H1 (cell line): ENCODE results near the gene MAGI1. TPM values are rescaled to one million over a fixed set of nuclear protein-coding genes. Genes with fewer than 3 reads are reported as not detected.

Experiments used
- CTCF ChIA-PET: fragments of 300-600 bp; sonication (Branson Sonifier 250); formaldehyde crosslinking; loops from one replicate; lab custom pipeline; 2021; ENCODE audit not compliant: partially characterized antibody; lab: Charles Lee
- POLR2A ChIA-PET: fragments of 300-600 bp; sonication (Branson Sonifier 250); formaldehyde crosslinking; loops from one replicate; lab custom pipeline; 2021; ENCODE audit warnings: inconsistent platforms; ENCODE audit not compliant: partially characterized antibody; lab: Charles Lee
- DNase-seq, 2 experiments: peaks; one replicate each; pipeline versions ENCODE4 v3.0.0 to v3.0.0-alpha.2; 2010 to 2022; ENCODE audit warnings: low spot score in 2 of 2, low read depth in 1 of 2, mixed read lengths in 1 of 2
- FAIRE-seq: peaks from 2 replicates; lab custom pipeline; 2011; peaks lifted over from hg19 to GRCh38; lab: Jason Lieb, UNC
- H2AFZ ChIP-seq: 2 replicates; pipeline ENCODE4 v1.8.1; 2012; ENCODE audit warnings: low read length, inconsistent platforms
- H2AK5ac ChIP-seq: 2 replicates; pipeline ENCODE4 v1.6.1; 2013; ENCODE audit warnings: low read depth, low read length
- H2BK120ac ChIP-seq: replicated peaks from 2 replicates; pipeline ENCODE3; 2013; ENCODE audit warnings: low read depth, low read length, inconsistent platforms
- H2BK12ac ChIP-seq: 2 replicates; pipeline ENCODE4 v1.6.1; 2013; ENCODE audit warnings: low read depth, low read length
- H2BK15ac ChIP-seq: 2 replicates; pipeline ENCODE4 v1.6.1; 2013; ENCODE audit warnings: low read length
- H2BK20ac ChIP-seq: 2 replicates; pipeline ENCODE4 v1.6.1; 2013; ENCODE audit warnings: low read length
- H2BK5ac ChIP-seq: 2 replicates; pipeline ENCODE4 v1.6.1; 2013; ENCODE audit warnings: low read depth, low read length
- H3K14ac ChIP-seq: 2 replicates; pipeline ENCODE4 v1.6.1; 2013; ENCODE audit warnings: inconsistent platforms; ENCODE audit not compliant: insufficient read length
- H3K18ac ChIP-seq: 2 replicates; pipeline ENCODE4 v1.6.1; 2013; ENCODE audit warnings: low read length; ENCODE audit errors: extremely low read depth
- H3K23ac ChIP-seq: 2 replicates; pipeline ENCODE4 v1.6.1; 2013; ENCODE audit warnings: inconsistent platforms; ENCODE audit not compliant: insufficient read length
- H3K23me2 ChIP-seq: 2 replicates; pipeline ENCODE4 v1.6.1; 2013; ENCODE audit warnings: low read depth, low read length
- H3K27ac ChIP-seq: 2 replicates; pipeline ENCODE4 v1.6.1; 2011; ENCODE audit warnings: low read depth, low read length, inconsistent platforms
- H3K27me3 ChIP-seq, 4 experiments: replicated peaks in 1 of 4; 1 replicate in 1 of 4; 2 replicates in 3 of 4; pipeline versions ENCODE4 v1.6.1 to v1.8.1; 2011 to 2013; ENCODE audit warnings: low read length in 3 of 4, mild to moderate bottlenecking in 3 of 4, inconsistent platforms in 2 of 4, mixed read lengths in 2 of 4, moderate library complexity in 1 of 4; ENCODE audit not compliant: control insufficient read depth in 3 of 4, insufficient read depth in 3 of 4; ENCODE audit errors: extremely low read depth in 1 of 4
- H3K36me3 ChIP-seq, 4 experiments: 2 replicates each; pipeline versions ENCODE4 v1.6.1 to v1.8.1; 2011 to 2013; ENCODE audit warnings: mild to moderate bottlenecking in 4 of 4, low read length in 3 of 4, moderate library complexity in 2 of 4, control low read depth in 1 of 4, inconsistent platforms in 1 of 4; ENCODE audit not compliant: insufficient read depth in 4 of 4, control insufficient read depth in 2 of 4
- H3K4ac ChIP-seq: replicated peaks from 2 replicates; pipeline ENCODE3; 2013; ENCODE audit warnings: low read length, low read depth, mixed read lengths, inconsistent platforms; ENCODE audit not compliant: insufficient read length
- H3K4me1 ChIP-seq, 4 experiments: replicated peaks in 1 of 4; 1 replicate in 1 of 4; 2 replicates in 3 of 4; pipeline versions ENCODE4 v1.6.1 to v1.8.1; 2011 to 2013; ENCODE audit warnings: low read length in 3 of 4, inconsistent platforms in 2 of 4, mixed read lengths in 1 of 4; ENCODE audit not compliant: insufficient read depth in 4 of 4, control insufficient read depth in 3 of 4
- H3K4me2 ChIP-seq, 2 experiments: 2 replicates each; pipeline versions ENCODE4 v1.6.1 to v1.8.1; 2011 to 2013; ENCODE audit warnings: low read depth in 2 of 2, low read length in 2 of 2, control low read depth in 1 of 2, inconsistent platforms in 1 of 2, mild to moderate bottlenecking in 1 of 2; ENCODE audit not compliant: insufficient read depth in 1 of 2
- H3K4me3 ChIP-seq, 4 experiments: fragments of 200-600, 300-600 bp in 1 of 4; sonication (generic), shearing (Covaris generic), sonication (Bioruptor Twin) in 1 of 4; 2 replicates each; pipeline versions ENCODE4 v1.5.1 to v1.8.1; 2011 to 2016; ENCODE audit warnings: low read length in 4 of 4, low read depth in 3 of 4, control low read depth in 2 of 4, inconsistent platforms in 2 of 4, mild to moderate bottlenecking in 2 of 4, mixed read lengths in 1 of 4, moderate library complexity in 1 of 4; ENCODE audit not compliant: insufficient read depth in 2 of 4; ENCODE audit errors: extremely low read depth in 1 of 4
- H3K56ac ChIP-seq: replicated peaks from 2 replicates; pipeline ENCODE3; 2013; ENCODE audit warnings: low read depth, mild to moderate bottlenecking, mixed read lengths, low read length, inconsistent platforms; ENCODE audit not compliant: insufficient read length
- H3K79me1 ChIP-seq: 2 replicates; pipeline ENCODE4 v1.6.1; 2013; ENCODE audit warnings: low read depth, low read length, control low read depth
- H3K79me2 ChIP-seq, 2 experiments: 2 replicates each; pipeline versions ENCODE4 v1.6.1 to v1.8.1; 2012 to 2013; ENCODE audit warnings: low read length in 2 of 2, mild to moderate bottlenecking in 2 of 2, inconsistent platforms in 1 of 2; ENCODE audit not compliant: insufficient read depth in 2 of 2, control insufficient read depth in 1 of 2
- H3K9ac ChIP-seq, 4 experiments: replicated peaks in 1 of 4; 1 replicate in 1 of 4; 2 replicates in 3 of 4; pipeline versions ENCODE4 v1.6.1 to v1.8.1; 2011 to 2013; ENCODE audit warnings: low read depth in 3 of 4, low read length in 3 of 4, control low read depth in 2 of 4, mild to moderate bottlenecking in 2 of 4, moderate library complexity in 2 of 4, inconsistent platforms in 1 of 4; ENCODE audit errors: extremely low read depth in 1 of 4
- H3K9me3 ChIP-seq, 2 experiments: 2 replicates each; pipeline versions ENCODE4 v1.6.1 to v1.8.1; 2012 to 2013; ENCODE audit warnings: mild to moderate bottlenecking in 2 of 2, moderate library complexity in 2 of 2, control low read depth in 1 of 2, inconsistent platforms in 1 of 2, low read depth in 1 of 2, low read length in 1 of 2, mixed read lengths in 1 of 2; ENCODE audit not compliant: insufficient read depth in 2 of 2
- H4K20me1 ChIP-seq, 2 experiments: replicated peaks in 1 of 2; 2 replicates each; pipeline versions ENCODE3 to v1.8.1; 2011 to 2013; ENCODE audit warnings: inconsistent platforms in 2 of 2, low read length in 2 of 2, mild to moderate bottlenecking in 1 of 2; ENCODE audit not compliant: insufficient read depth in 2 of 2, control insufficient read depth in 1 of 2
- H4K5ac ChIP-seq: 2 replicates; pipeline ENCODE4 v1.6.1; 2013; ENCODE audit warnings: low read length, low read depth, mixed read lengths, inconsistent platforms; ENCODE audit not compliant: insufficient read length
- H4K8ac ChIP-seq: 2 replicates; pipeline ENCODE4 v1.8.0; 2013; ENCODE audit warnings: mild to moderate bottlenecking, moderate library complexity, low read length, inconsistent platforms; ENCODE audit not compliant: insufficient read depth; ENCODE audit errors: extremely low read depth
- H4K91ac ChIP-seq: replicated peaks from 2 replicates; pipeline ENCODE3; 2013; ENCODE audit warnings: low read length, mixed read lengths, inconsistent platforms; ENCODE audit not compliant: insufficient read length
- EP300 ChIP-seq, 2 experiments: IDR thresholded peaks; 1 replicate in 1 of 2; 2 replicates in 1 of 2; pipeline ENCODE4 v1.6.1; 2011 to 2012; ENCODE audit warnings: low read depth in 2 of 2, low read length in 2 of 2, mild to moderate bottlenecking in 2 of 2, borderline replicate concordance in 1 of 2, inconsistent platforms in 1 of 2, moderate library complexity in 1 of 2
- PHF8 ChIP-seq: fragments of 200-600 bp; sonication (generic); conservative IDR thresholded peaks from 2 replicates; pipeline ENCODE4 v1.7.1; 2012; ENCODE audit warnings: low read depth, mild to moderate bottlenecking, inconsistent platforms, low read length, moderate library complexity
- SIN3A ChIP-seq, 2 experiments: IDR thresholded peaks in 1 of 2; conservative IDR thresholded peaks in 1 of 2; 2 replicates each; pipeline ENCODE4 v1.6.1; 2011 to 2012; ENCODE audit warnings: low read length in 2 of 2, improper control_type of control experiment in 1 of 2, low read depth in 1 of 2, mild to moderate bottlenecking in 1 of 2
- WGBS, 2 experiments: shearing (Covaris generic) in 1 of 2; methylation state at CpG; one replicate each; pipeline versions ENCODE4 v1.1.6 to v1.1.7; 2013 to 2015; ENCODE audit warnings: low lambda C conversion rate in 2 of 2, mixed read lengths in 2 of 2, inconsistent platforms in 1 of 2, low coverage in 1 of 2, missing lambda C conversion rate in 1 of 2; ENCODE audit not compliant: insufficient replicate concordance in 2 of 2, insufficient coverage in 1 of 2, insufficient read length in 1 of 2; ENCODE audit errors: extremely low coverage in 1 of 2, missing lambda C conversion rate in 1 of 2; 5-methylcytosine and 5-hydroxymethylcytosine counted together
- polyA plus RNA-seq, 7 experiments: library from polyadenylated mRNA; depleted of rRNA in 3 of 7; stranded (reverse) in 5 of 7; unstranded in 2 of 7; fragments of >200 nt in 5 of 7; fragments of 200-250 nt in 2 of 7; gene quantifications; 1 replicate in 5 of 7; 2 replicates in 1 of 7; 4 replicates in 1 of 7; pipeline versions ENCODE4 v1.2.1 to v1.2.3, GENCODE V29; 2011 to 2013; ENCODE audit warnings: missing spikeins in 2 of 7, mixed read lengths in 2 of 7
- total RNA-seq: library from RNA; stranded (reverse); fragmentation: NEBNext Ultra II Directional; extraction: Animal tissue kit (Norgen Biotek cat#: 25700); gene quantifications from 2 replicates; pipeline ENCODE4 v1.2.1, GENCODE V29; 2021

MAGI1 gene
- total and polyA plus RNA-seq, 2 of the 8 experiments (the other 6 are each of a cell fraction or from before 2014, with no cell fraction given), result 19.8 to 78.0 TPM

GRCh38 chr3:65827076-65827475 is 211.6 kb downstream of the MAGI1 start:
- Histone ChIP-seq H4K8ac (no peak overlapping the region), H3K27me3 (no peaks in the 10 kb centered on the region), H4K5ac (no peak overlapping the region), H3K4me1 (no peaks in the 10 kb centered on the region), H3K56ac (no peak overlapping the region), H3K79me1 (peaks cover 2% of the 10 kb centered on the region; the same call in 1 of the 2 replicates), H2BK120ac (no peak overlapping the region), H4K20me1 (peaks cover 3 to 4% of the 10 kb centered on the region in 2 experiments), H3K4me3 (no peak overlapping the region), H2BK5ac (no peak overlapping the region), H2BK12ac (no peak overlapping the region), H3K9ac (no peak overlapping the region), H2AFZ (no peak overlapping the region), H2BK15ac (no peak overlapping the region), H2BK20ac (no peak overlapping the region), H3K23ac (no peak overlapping the region), H3K4ac (no peak overlapping the region), H3K14ac (no peak overlapping the region), H3K27ac (no peak overlapping the region), H3K79me2 (peaks cover 0 to 34% of the 10 kb centered on the region in 2 experiments; a peak in 2 of 4 replicates), H2AK5ac (no peak overlapping the region), H4K91ac (no peak overlapping the region), H3K9me3 (no peaks in the 10 kb centered on the region; a peak in 1 of 4 replicates), H3K36me3 (no peaks in the 10 kb centered on the region), H3K18ac (no peak overlapping the region), H3K4me2 (no peak overlapping the region), H3K23me2 (no peaks in the 10 kb centered on the region)
- POLR2A ChIA-PET, result interaction anchor here (1.2 kb wide), 1 partner anchor 211 kb away, joined by 3 read pairs; no protein-coding TSS in a partner anchor
- no peak for FAIRE-seq
- CTCF ChIA-PET, result interaction anchor here (0.6 to 1.8 kb wide), 3 partner anchors 10 to 197 kb away, joined by 3 to 6 read pairs (median 3); no protein-coding TSS in a partner anchor
- WGBS, 2 experiments, result 92% methylated on average over 2 of the region's 2 CpGs; no CpG with 5 or more reads in 1 of the 2 experiments
- DNase-seq, result no peak
- TF ChIP-seq SIN3A (conservative IDR thresholded peaks at IDR 0.05 in 1 of 2, IDR thresholded peaks at IDR 0.05 in 1 of 2; ENCODE audit: low read depth in 1 of 2, low read length in 2 of 2) (no peak), EP300 (IDR thresholded peaks at IDR 0.05; ENCODE audit: borderline replicate concordance in 1 of 2, low read depth in 2 of 2, low read length in 2 of 2) (no peak), PHF8 (no peak)
